ENCODE data around the gene NKX2-8.

DNA sequence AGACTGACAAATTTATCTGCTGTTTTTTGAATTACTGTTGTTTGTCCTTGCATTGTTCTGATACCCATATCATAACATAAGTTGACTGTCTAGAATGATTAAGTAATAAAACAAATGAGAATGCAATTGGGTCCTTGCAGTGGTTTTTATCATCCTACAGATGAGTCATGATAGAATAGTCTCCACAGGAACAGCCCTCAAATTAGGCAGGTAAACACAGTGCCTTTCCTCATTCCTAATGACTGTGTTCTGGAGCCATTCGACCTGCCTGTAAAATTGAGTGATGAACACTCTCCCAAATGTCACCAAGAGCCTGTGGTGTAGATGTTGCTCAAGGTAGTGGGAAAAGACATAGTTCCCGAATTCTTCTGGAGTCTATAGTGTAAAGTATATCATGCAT is 12.3 kb downstream of the NKX2-8 start:
- TF ChIP-seq EZH2 (IDR thresholded peaks at IDR 0.05; ENCODE audit: borderline replicate concordance, insufficient read depth, low read depth, low read length, poor library complexity, severe bottlenecking), result no peak
- no peak for TF ChIP-seq CTCF (IDR thresholded peaks at IDR 0.05)

All from B cell (primary cell).